GM20000 (cell line): Measurements from ENCODE around the gene SSBP2.
"Not testable (repeated sequence)": the region's sequence is repeated elsewhere in the genome, so short reads cannot be mapped to it uniquely, and the experiment has no call there.

Source experiments
- DNase-seq: peaks from one replicate; pipeline ENCODE4 v3.0.0; 2012; ENCODE audit warnings: low spot score
- TF ChIP-seq, protein P1 (sequence below): IDR thresholded peaks from 2 replicates; pipeline ENCODE4 v1.5.1; 2012; ENCODE audit warnings: mild to moderate bottlenecking, control low read depth; ENCODE audit errors: extremely low read depth, missing control alignments

The SSBP2 gene

DNA sequence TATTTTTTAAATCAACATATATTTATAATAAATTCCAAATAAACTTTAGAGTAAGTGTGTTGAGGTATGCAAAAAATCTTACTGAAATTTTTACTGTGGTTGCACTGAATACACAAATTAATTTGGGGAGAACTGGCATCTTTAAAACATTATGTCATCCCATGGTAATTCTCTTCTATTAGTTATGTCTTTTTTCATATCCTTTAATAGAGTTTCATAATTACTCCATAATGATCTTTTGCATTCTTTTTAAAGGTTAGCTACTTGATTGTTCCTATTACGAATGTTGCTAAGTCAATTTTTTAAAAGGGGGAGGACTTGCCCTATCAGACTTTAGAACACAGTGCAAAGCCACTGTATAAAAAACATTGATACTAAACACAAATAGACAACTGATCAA lies 26.8 kb downstream of the SSBP2 start:
- no peak for DNase-seq
- TF ChIP-seq, protein P1, sequence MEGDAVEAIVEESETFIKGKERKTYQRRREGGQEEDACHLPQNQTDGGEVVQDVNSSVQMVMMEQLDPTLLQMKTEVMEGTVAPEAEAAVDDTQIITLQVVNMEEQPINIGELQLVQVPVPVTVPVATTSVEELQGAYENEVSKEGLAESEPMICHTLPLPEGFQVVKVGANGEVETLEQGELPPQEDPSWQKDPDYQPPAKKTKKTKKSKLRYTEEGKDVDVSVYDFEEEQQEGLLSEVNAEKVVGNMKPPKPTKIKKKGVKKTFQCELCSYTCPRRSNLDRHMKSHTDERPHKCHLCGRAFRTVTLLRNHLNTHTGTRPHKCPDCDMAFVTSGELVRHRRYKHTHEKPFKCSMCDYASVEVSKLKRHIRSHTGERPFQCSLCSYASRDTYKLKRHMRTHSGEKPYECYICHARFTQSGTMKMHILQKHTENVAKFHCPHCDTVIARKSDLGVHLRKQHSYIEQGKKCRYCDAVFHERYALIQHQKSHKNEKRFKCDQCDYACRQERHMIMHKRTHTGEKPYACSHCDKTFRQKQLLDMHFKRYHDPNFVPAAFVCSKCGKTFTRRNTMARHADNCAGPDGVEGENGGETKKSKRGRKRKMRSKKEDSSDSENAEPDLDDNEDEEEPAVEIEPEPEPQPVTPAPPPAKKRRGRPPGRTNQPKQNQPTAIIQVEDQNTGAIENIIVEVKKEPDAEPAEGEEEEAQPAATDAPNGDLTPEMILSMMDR = no peak

DNA sequence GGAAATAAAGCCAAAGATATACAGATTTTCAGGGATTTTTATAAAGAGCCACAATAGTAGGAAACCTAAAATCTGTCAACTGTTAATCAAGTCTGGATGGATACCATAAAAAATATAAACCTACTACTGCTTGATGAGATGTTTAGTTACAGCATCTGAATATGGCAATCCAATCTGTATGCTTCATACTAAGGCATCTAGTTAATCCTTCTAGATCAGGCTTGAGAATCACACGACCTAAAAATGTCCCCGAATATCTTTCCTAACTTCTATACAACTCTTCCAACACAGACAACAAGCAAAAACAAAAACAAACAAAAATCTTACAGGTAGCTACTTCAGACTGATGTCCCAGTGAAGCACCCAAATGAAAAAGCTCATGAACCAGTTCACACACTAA lies 29.8 kb downstream of the SSBP2 start:
- DNase-seq = no peak
- TF ChIP-seq, protein P1 = no peak

DNA sequence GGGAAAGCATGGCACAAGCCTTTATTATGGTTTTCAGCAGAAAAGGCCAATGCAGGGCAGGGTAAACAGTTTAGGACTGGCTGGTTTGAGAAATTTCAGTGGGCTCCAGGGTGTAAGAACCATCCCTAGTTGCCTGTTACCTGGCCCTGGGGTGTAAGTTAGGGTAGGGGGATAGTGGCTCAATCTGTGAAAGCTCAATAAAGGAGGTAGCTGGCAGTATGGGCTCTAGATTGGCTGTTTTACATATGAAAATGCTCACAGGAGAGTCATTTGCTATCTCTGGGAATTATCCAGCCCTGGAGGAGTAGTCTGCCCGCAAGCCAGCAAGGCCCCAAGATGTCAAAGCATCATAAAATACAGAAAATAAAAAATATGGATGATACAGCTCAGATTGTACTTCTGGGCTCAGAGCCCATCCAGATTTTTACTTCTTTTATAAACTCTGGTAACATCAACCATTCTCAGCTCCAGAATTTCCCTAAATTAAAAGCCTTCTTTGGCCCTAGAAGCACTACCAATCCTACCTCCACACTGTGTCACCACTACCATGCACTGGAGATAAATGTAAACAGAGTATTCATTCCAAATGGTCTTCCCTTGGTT lies 31.1 kb downstream of the SSBP2 start:
- TF ChIP-seq, protein P1 = no peak
- no peak for DNase-seq

DNA sequence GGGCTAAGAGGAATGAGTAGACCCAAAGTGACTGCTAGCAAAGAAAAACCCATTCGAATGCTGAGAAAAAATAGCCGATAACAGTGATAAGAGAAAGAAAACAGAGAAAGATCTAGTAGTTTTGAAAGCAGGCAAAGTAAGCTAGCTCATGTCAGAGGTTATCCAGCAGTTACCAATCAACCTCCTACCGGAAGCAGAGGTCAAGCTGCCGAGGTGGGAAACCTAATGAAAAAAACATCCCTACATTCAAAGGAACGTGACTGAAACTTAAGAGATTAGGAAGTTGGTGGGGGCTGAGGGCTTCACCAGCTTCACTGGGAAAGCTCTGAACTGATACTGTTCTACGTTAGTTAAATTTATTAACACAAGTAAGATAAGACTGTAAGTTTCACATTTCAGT lies 32.6 kb downstream of the SSBP2 start:
- no peak for DNase-seq
- TF ChIP-seq, protein P1 = no peak

DNA sequence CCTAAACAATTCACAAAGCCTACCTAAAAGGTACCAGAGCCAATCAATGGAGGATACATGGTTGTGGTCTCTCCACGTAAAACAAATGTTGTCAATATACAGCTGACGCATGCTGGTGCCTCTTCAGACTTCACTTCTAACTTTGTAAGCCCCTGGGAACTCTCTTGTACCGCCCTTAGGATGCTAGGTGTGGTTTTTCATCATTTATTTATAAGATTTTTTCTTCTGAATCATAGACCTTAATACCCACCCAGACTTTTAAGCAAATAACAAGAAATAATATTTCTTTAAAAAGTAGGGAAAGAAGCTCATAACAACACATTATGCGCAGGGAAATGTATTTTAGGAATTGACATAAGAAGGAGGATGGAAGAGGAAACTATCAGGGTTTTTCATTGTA lies 33.0 kb downstream of the SSBP2 start:
- no peak for DNase-seq
- TF ChIP-seq, protein P1 = no peak

DNA sequence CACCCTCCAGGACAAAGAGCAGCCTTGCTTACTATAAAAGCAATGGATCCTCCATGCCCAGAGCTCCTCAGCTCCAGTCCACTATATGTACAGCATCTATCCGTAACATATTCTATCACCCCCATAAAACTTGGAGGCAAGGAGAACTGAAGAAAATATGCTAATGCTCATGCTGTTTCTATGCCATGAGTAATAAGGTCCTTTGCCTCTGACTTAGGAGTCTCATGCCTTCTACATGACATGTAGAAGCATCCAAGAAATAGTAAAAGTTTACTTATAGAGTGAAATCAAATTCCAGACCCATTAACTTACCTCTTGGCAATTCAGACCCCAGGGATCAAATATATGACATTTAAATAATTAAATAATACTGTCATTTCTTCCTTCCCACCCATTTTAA lies 33.7 kb downstream of the SSBP2 start:
- no peak for DNase-seq
- TF ChIP-seq, protein P1 = no peak

DNA sequence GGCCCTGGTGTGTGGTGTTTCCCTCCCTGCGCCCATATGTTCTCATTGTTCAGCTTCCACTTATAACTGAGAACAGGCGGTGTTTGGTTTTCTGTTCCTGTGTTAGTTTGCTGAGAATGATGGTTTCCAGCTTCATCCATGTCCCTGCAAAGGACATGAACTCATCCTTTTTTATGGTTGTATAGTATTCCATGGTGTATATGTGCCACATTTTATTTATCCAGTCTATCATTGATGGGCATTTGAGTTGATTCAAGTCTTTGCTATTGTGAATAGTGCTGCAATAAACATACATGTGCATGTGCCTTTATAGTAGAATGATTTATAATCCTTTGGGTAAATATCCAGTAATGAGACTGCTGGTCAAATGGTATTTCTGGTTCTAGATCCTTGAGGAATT lies 36.8 kb downstream of the SSBP2 start:
- not testable (repeated sequence) for DNase-seq

DNA sequence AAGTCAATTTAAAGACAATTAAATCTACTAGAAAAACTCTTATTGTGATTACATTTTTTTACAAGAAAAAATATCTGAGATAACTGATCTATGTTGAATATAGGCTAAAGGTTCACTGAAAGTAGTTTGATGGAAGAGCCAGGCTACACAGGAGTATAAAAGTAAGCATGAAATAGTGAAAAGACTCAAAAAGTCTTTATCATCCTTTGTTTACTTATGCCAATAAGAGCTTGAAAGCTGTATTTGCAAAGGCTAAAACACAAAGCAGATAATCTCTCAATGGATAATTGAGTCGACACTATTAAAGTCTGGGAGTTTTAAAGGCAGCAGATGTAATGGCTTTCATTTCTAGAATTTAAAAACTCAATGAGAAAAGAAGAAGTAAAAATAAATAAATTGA lies 42.0 kb downstream of the SSBP2 start:
- TF ChIP-seq, protein P1 = no peak
- no peak for DNase-seq
